SK-N-SH (cell line): Measurements from ENCODE around the gene BCL2A1. TPM values are rescaled to one million over a fixed set of nuclear protein-coding genes. Genes with fewer than 3 reads are reported as not detected.

Source experiments
- CTCF ChIA-PET: fragments of 300-600, 350-600 bp; formaldehyde crosslinking; extraction: SDS; loops from one replicate; lab custom pipeline; 2021; lab: Yijun Ruan, JAX
- POLR2A ChIA-PET: fragments of 350-600 bp; sonication (Branson Sonifier 250); formaldehyde crosslinking; extraction: SDS; loops from one replicate; lab custom pipeline; 2020; ENCODE audit warnings: antibody characterized with exemption, inconsistent platforms; lab: Yijun Ruan, JAX
- DNase-seq: peaks from one replicate; pipeline ENCODE4 v3.0.0; 2012
- H2AFZ ChIP-seq: fragments of 200-600 bp; sonication (generic); 2 replicates; pipeline ENCODE4 v1.8.1; 2016; ENCODE audit warnings: antibody characterized with exemption, mild to moderate bottlenecking, low read depth
- H3F3A ChIP-seq: fragments of 200-600 bp; sonication (generic); replicated peaks from 2 replicates; pipeline ENCODE3; 2016; ENCODE audit warnings: antibody characterized with exemption, mild to moderate bottlenecking; ENCODE audit not compliant: insufficient read depth
- H3K27ac ChIP-seq, 2 experiments: fragments of 200-500 bp in 1 of 2; fragments of 200-600 bp in 1 of 2; sonication (Bioruptor generic) in 1 of 2; sonication (generic), shearing (Covaris generic) in 1 of 2; 2 replicates each; pipeline versions ENCODE4 v1.5.1 to v1.6.1; 2014 to 2016; ENCODE audit warnings: low read depth in 2 of 2, inconsistent platforms in 1 of 2, low read length in 1 of 2, mild to moderate bottlenecking in 1 of 2, mixed read lengths in 1 of 2
- H3K27me3 ChIP-seq: fragments of 200-600 bp; sonication (generic), shearing (Covaris generic); 2 replicates; pipeline ENCODE4 v1.6.1; 2016; ENCODE audit warnings: mixed run types; ENCODE audit not compliant: insufficient read depth
- H3K36me3 ChIP-seq, 2 experiments: fragments of 200-500 bp in 1 of 2; fragments of 200-600 bp in 1 of 2; sonication (Bioruptor generic) in 1 of 2; sonication (generic) in 1 of 2; replicated peaks in 1 of 2; 2 replicates each; pipeline versions ENCODE3 to v1.5.1; 2014 to 2016; ENCODE audit warnings: low read length in 1 of 2, mild to moderate bottlenecking in 1 of 2; ENCODE audit not compliant: insufficient read depth in 2 of 2, control insufficient read depth in 1 of 2
- H3K4me1 ChIP-seq, 2 experiments: fragments of 200-500 bp in 1 of 2; fragments of 200-600 bp in 1 of 2; sonication (Bioruptor generic) in 1 of 2; sonication (generic), shearing (Covaris generic) in 1 of 2; 2 replicates each; pipeline versions ENCODE4 v1.5.1 to v1.6.1; 2014 to 2016; ENCODE audit warnings: low read depth in 1 of 2, low read length in 1 of 2, mixed run types in 1 of 2; ENCODE audit not compliant: insufficient read depth in 2 of 2, control insufficient read depth in 1 of 2
- H3K4me2 ChIP-seq: fragments of 200-600 bp; sonication (generic), shearing (Covaris generic); 2 replicates; pipeline ENCODE4 v1.6.1; 2017; ENCODE audit warnings: mixed run types
- H3K4me3 ChIP-seq, 2 experiments: fragments of 200-500 bp in 1 of 2; fragments of 200-600 bp in 1 of 2; sonication (Bioruptor generic) in 1 of 2; sonication (generic), shearing (Covaris generic) in 1 of 2; 2 replicates each; pipeline versions ENCODE4 v1.5.1 to v1.8.1; 2014 to 2016; ENCODE audit warnings: low read depth in 2 of 2, inconsistent platforms in 1 of 2, low read length in 1 of 2, mild to moderate bottlenecking in 1 of 2, mixed read lengths in 1 of 2, moderate library complexity in 1 of 2
- H3K79me2 ChIP-seq: fragments of 200-600 bp; sonication (generic); 2 replicates; pipeline ENCODE4 v1.8.1; 2017; ENCODE audit warnings: mild to moderate bottlenecking; ENCODE audit not compliant: insufficient read depth
- H3K9ac ChIP-seq: fragments of 200-600 bp; sonication (generic); 2 replicates; pipeline ENCODE4 v1.6.1; 2017; ENCODE audit warnings: mixed run types
- H3K9me2 ChIP-seq: fragments of 200-600 bp; sonication (generic); 2 replicates; pipeline ENCODE4 v1.6.1; 2017; ENCODE audit warnings: mixed run types
- H3K9me3 ChIP-seq: fragments of 200-600 bp; sonication (generic); 2 replicates; pipeline ENCODE4 v1.6.1; 2017; ENCODE audit warnings: mixed run types, mild to moderate bottlenecking, moderate library complexity
- H4K20me1 ChIP-seq: fragments of 200-600 bp; sonication (generic); 2 replicates; pipeline ENCODE4 v1.6.1; 2017; ENCODE audit warnings: mild to moderate bottlenecking, mixed run types; ENCODE audit not compliant: insufficient read depth
- EP300 ChIP-seq, 2 experiments: IDR thresholded peaks; 2 replicates each; pipeline versions ENCODE4 v1.4.0 to v1.6.1; 2012; ENCODE audit warnings: borderline replicate concordance in 1 of 2, low read depth in 1 of 2, low read length in 1 of 2
- EZH2phosphoT487 ChIP-seq: fragments of 200-600 bp; sonication (generic); IDR thresholded peaks from 2 replicates; pipeline ENCODE4 v1.6.1; 2017; ENCODE audit warnings: low read depth, mixed run types, mild to moderate bottlenecking, antibody characterized with exemption, moderate library complexity, borderline replicate concordance
- FOSL2 ChIP-seq: IDR thresholded peaks from 2 replicates; pipeline ENCODE4 v1.4.0; 2012; ENCODE audit warnings: low read depth, mild to moderate bottlenecking, moderate library complexity, borderline replicate concordance
- GATA2 ChIP-seq: sonication (generic); formaldehyde crosslinking; IDR thresholded peaks from 2 replicates; pipeline ENCODE4 v1.5.0; 2020; ENCODE audit warnings: mild to moderate bottlenecking, missing genetic modification reagents
- JUND ChIP-seq: IDR thresholded peaks from 2 replicates; pipeline ENCODE4 v1.4.0; 2012
- MXI1 ChIP-seq: IDR thresholded peaks from 2 replicates; pipeline ENCODE4 v1.6.1; 2012; ENCODE audit warnings: mild to moderate bottlenecking, low read depth, low read length, improper control_type of control experiment
- NFIC ChIP-seq: IDR thresholded peaks from 2 replicates; pipeline ENCODE4 v1.4.0; 2012; ENCODE audit warnings: borderline replicate concordance
- NRF1 ChIP-seq: IDR thresholded peaks from 2 replicates; pipeline ENCODE4 v1.6.1; 2012; ENCODE audit warnings: low read depth, mild to moderate bottlenecking, low read length
- POLR2AphosphoS5 ChIP-seq: IDR thresholded peaks from 2 replicates; pipeline ENCODE4 v1.6.1; 2012; ENCODE audit warnings: low read depth, low read length
- RAD21 ChIP-seq: IDR thresholded peaks from 2 replicates; pipeline ENCODE4 v1.6.1; 2012; ENCODE audit warnings: mild to moderate bottlenecking, low read length
- RCOR1 ChIP-seq: fragments of 150-350 bp; IDR thresholded peaks from 2 replicates; pipeline ENCODE4 v1.6.1; 2017; ENCODE audit warnings: antibody characterized with exemption, low read length
- RFX5 ChIP-seq: IDR thresholded peaks from 2 replicates; pipeline ENCODE4 v1.6.1; 2012; ENCODE audit warnings: mild to moderate bottlenecking, improper control_type of control experiment, low read length
- SIN3A ChIP-seq: IDR thresholded peaks from 2 replicates; pipeline ENCODE4 v1.6.1; 2012; ENCODE audit warnings: low read depth, mild to moderate bottlenecking, low read length, moderate library complexity, borderline replicate concordance
- TCF12 ChIP-seq: IDR thresholded peaks from 2 replicates; pipeline ENCODE4 v1.4.0; 2012
- TEAD4 ChIP-seq: IDR thresholded peaks from 2 replicates; pipeline ENCODE4 v1.4.0; 2012; ENCODE audit warnings: mild to moderate bottlenecking, borderline replicate concordance; ENCODE audit not compliant: insufficient read depth
- YY1 ChIP-seq: IDR thresholded peaks from 2 replicates; pipeline ENCODE4 v1.4.0; 2012; ENCODE audit warnings: low read depth, mild to moderate bottlenecking
- WGBS: methylation state at CpG from one replicate; pipeline ENCODE4 v1.1.6; 2017; ENCODE audit warnings: low lambda C conversion rate; 5-methylcytosine and 5-hydroxymethylcytosine counted together
- polyA plus RNA-seq, 3 experiments: library from polyadenylated mRNA; depleted of rRNA; stranded (reverse); fragments of >200 nt; gene quantifications; 2 replicates each; pipeline ENCODE4 v1.2.3, GENCODE V29; 2012
- TF ChIP-seq, protein P1 (sequence below): fragments of 200-600 bp; sonication (generic); IDR thresholded peaks from 2 replicates; pipeline ENCODE4 v1.6.1; 2017; ENCODE audit warnings: antibody characterized with exemption, mild to moderate bottlenecking, moderate library complexity
- TF ChIP-seq, protein P2 (sequence below): IDR thresholded peaks from 2 replicates; pipeline ENCODE4 v1.6.1; 2012; ENCODE audit warnings: mild to moderate bottlenecking, low read depth, low read length, moderate library complexity
- TF ChIP-seq, protein P3 (sequence below): IDR thresholded peaks from 2 replicates; pipeline ENCODE4 v1.4.0; 2012; ENCODE audit warnings: low read depth, borderline replicate concordance
- TF ChIP-seq, protein P4 (sequence below): IDR thresholded peaks from 2 replicates; pipeline ENCODE4 v1.4.0; 2012; ENCODE audit warnings: low read depth, borderline replicate concordance

BCL2A1 gene
- polyA plus RNA-seq, 1 of the 3 experiments (the other 2 are of a cell fraction): 0.08 TPM

DNA sequence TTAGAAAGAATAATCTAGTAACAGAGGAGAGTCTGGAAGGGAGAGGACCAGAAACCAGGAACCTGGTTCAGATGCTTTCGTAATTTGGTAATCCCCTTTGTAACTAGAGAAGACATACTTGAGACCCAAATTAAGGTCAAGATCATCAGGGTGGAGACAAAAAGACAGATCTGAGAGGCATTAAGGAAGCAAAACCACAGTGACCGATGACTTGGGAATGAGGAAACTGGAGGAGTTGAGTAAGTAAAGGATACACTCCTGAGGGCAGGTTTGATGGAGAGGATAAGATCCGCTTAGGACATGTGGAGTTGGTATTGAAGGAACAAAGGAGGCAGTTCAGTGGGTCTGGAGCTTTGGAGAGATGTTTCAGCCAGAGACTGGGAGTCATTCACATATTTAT is 23.6 kb upstream of the BCL2A1 start:
- WGBS: 77% methylated on average over 3 of the region's 3 CpGs
- Histone ChIP-seq H3K9ac (no peak overlapping the region), H3K9me2 (no peaks in the 10 kb centered on the region), H4K20me1 (no peaks in the 10 kb centered on the region), H3K79me2 (no peaks in the 10 kb centered on the region), H3K36me3 (no peaks in the 10 kb centered on the region), H3K9me3 (no peaks in the 10 kb centered on the region), H3K4me3 (no peak overlapping the region), H3K4me1 (no peaks in the 10 kb centered on the region; a peak in 1 of 4 replicates), H3F3A (no peaks in the 10 kb centered on the region), H3K27me3 (no peaks in the 10 kb centered on the region), H3K4me2 (no peak overlapping the region), H2AFZ (peak overlapping the region; percentile 47; the same call in 1 of the 2 replicates), H3K27ac (no peak overlapping the region)
- DNase-seq: no peak
- CTCF ChIA-PET: interaction anchor here (0.7 to 4.4 kb wide), 6 partner anchors 12 to 655 kb away, joined by 3 to 37 read pairs (median 4); no protein-coding TSS in a partner anchor
- POLR2A ChIA-PET: no interaction called here
- no peak for TF ChIP-seq NFIC
- TF ChIP-seq, protein P1, sequence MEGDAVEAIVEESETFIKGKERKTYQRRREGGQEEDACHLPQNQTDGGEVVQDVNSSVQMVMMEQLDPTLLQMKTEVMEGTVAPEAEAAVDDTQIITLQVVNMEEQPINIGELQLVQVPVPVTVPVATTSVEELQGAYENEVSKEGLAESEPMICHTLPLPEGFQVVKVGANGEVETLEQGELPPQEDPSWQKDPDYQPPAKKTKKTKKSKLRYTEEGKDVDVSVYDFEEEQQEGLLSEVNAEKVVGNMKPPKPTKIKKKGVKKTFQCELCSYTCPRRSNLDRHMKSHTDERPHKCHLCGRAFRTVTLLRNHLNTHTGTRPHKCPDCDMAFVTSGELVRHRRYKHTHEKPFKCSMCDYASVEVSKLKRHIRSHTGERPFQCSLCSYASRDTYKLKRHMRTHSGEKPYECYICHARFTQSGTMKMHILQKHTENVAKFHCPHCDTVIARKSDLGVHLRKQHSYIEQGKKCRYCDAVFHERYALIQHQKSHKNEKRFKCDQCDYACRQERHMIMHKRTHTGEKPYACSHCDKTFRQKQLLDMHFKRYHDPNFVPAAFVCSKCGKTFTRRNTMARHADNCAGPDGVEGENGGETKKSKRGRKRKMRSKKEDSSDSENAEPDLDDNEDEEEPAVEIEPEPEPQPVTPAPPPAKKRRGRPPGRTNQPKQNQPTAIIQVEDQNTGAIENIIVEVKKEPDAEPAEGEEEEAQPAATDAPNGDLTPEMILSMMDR: no peak
- no peak for TF ChIP-seq EP300 (IDR thresholded peaks at IDR 0.05; ENCODE audit: borderline replicate concordance in 1 of 2, low read depth in 1 of 2, low read length in 1 of 2)
- TF ChIP-seq TEAD4: no peak
- no peak for TF ChIP-seq RCOR1
- no peak for TF ChIP-seq MXI1
- TF ChIP-seq TCF12: no peak
- TF ChIP-seq POLR2AphosphoS5: no peak
- TF ChIP-seq SIN3A: no peak
- TF ChIP-seq GATA2 (CRISPR knock-in tag): no peak
- TF ChIP-seq NRF1: no peak
- TF ChIP-seq, protein P2, sequence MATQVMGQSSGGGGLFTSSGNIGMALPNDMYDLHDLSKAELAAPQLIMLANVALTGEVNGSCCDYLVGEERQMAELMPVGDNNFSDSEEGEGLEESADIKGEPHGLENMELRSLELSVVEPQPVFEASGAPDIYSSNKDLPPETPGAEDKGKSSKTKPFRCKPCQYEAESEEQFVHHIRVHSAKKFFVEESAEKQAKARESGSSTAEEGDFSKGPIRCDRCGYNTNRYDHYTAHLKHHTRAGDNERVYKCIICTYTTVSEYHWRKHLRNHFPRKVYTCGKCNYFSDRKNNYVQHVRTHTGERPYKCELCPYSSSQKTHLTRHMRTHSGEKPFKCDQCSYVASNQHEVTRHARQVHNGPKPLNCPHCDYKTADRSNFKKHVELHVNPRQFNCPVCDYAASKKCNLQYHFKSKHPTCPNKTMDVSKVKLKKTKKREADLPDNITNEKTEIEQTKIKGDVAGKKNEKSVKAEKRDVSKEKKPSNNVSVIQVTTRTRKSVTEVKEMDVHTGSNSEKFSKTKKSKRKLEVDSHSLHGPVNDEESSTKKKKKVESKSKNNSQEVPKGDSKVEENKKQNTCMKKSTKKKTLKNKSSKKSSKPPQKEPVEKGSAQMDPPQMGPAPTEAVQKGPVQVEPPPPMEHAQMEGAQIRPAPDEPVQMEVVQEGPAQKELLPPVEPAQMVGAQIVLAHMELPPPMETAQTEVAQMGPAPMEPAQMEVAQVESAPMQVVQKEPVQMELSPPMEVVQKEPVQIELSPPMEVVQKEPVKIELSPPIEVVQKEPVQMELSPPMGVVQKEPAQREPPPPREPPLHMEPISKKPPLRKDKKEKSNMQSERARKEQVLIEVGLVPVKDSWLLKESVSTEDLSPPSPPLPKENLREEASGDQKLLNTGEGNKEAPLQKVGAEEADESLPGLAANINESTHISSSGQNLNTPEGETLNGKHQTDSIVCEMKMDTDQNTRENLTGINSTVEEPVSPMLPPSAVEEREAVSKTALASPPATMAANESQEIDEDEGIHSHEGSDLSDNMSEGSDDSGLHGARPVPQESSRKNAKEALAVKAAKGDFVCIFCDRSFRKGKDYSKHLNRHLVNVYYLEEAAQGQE: no peak

DNA sequence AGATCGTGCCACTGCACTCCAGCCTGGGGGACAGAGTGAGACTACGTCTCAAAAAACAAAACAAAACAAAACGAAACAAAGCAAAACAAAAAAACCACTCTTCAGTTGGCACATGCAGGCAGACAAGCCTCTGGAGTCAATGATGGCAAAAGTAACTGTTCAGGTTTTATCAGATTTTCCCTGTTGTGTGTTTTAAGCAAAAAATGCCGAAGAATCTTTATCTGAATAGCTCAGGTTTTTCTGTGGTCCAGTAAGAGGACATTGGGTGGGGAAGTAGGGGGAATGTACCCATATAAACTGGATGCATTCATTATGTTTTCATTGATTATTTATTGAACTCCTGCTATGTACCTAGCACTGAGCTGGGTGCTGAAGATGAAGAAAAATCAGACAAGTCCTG is 20.8 kb upstream of the BCL2A1 start:
- Histone ChIP-seq H3K4me2 (no peak overlapping the region), H3K9me3 (no peaks in the 10 kb centered on the region), H4K20me1 (no peaks in the 10 kb centered on the region), H3K4me3 (no peak overlapping the region), H3K9ac (no peak overlapping the region), H3K9me2 (no peaks in the 10 kb centered on the region), H2AFZ (no peak overlapping the region), H3K27ac (no peak overlapping the region), H3K36me3 (no peaks in the 10 kb centered on the region), H3K79me2 (no peaks in the 10 kb centered on the region), H3F3A (no peaks in the 10 kb centered on the region), H3K27me3 (no peaks in the 10 kb centered on the region; the same call in 1 of the 2 replicates), H3K4me1 (no peaks in the 10 kb centered on the region; a peak in 1 of 4 replicates)
- DNase-seq: no peak
- ChIA-PET CTCF (interaction anchor here (0.7 to 4.4 kb wide), 6 partner anchors 14 to 652 kb away, joined by 4 to 37 read pairs (median 6); no protein-coding TSS in a partner anchor), POLR2A (no interaction called here)
- WGBS: 64% methylated on average over 4 of the region's 4 CpGs
- TF ChIP-seq EZH2phosphoT487: no peak
- TF ChIP-seq JUND: no peak
- TF ChIP-seq RFX5: no peak
- no peak for TF ChIP-seq YY1
- TF ChIP-seq, protein P3, sequence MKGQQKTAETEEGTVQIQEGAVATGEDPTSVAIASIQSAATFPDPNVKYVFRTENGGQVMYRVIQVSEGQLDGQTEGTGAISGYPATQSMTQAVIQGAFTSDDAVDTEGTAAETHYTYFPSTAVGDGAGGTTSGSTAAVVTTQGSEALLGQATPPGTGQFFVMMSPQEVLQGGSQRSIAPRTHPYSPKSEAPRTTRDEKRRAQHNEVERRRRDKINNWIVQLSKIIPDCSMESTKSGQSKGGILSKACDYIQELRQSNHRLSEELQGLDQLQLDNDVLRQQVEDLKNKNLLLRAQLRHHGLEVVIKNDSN: no peak
- TF ChIP-seq, protein P4, sequence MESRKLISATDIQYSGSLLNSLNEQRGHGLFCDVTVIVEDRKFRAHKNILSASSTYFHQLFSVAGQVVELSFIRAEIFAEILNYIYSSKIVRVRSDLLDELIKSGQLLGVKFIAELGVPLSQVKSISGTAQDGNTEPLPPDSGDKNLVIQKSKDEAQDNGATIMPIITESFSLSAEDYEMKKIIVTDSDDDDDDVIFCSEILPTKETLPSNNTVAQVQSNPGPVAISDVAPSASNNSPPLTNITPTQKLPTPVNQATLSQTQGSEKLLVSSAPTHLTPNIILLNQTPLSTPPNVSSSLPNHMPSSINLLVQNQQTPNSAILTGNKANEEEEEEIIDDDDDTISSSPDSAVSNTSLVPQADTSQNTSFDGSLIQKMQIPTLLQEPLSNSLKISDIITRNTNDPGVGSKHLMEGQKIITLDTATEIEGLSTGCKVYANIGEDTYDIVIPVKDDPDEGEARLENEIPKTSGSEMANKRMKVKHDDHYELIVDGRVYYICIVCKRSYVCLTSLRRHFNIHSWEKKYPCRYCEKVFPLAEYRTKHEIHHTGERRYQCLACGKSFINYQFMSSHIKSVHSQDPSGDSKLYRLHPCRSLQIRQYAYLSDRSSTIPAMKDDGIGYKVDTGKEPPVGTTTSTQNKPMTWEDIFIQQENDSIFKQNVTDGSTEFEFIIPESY: no peak
- TF ChIP-seq RCOR1: no peak
- no peak for TF ChIP-seq NRF1
- TF ChIP-seq RAD21: no peak
- TF ChIP-seq FOSL2: no peak
- no peak for TF ChIP-seq GATA2 (CRISPR knock-in tag)
